HG02763 (cell line): ENCODE data around the gene NAA10.

Experiments
- ATAC-seq: cut with Tn5 transposase; IDR thresholded peaks from one replicate; pipeline ENCODE4 v1.9.1; 2021; ENCODE audit warnings: mild to moderate bottlenecking, moderate library complexity; ENCODE audit not compliant: unreplicated experiment

The NAA10 gene

DNA sequence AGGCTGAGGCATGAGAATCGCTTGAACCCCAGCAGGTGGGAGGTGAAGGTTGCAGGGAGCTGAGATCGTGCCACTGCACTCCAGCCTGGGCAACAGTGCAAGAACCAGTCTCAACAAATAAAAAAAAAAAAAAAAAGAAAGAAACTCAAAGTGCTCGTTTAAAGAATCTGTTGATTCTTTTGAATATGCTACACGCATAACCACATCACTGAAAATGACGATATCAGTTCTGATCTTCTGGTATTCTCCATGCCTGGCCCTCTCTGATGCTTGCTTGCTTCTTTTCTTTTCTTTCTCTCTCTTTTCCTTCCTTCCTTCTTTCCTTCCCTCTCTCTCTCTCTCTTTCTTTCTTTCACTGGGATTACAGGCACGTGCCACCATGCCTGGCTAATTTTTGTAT lies 23.0 kb downstream of the NAA10 start:
- ATAC-seq, result no peak

DNA sequence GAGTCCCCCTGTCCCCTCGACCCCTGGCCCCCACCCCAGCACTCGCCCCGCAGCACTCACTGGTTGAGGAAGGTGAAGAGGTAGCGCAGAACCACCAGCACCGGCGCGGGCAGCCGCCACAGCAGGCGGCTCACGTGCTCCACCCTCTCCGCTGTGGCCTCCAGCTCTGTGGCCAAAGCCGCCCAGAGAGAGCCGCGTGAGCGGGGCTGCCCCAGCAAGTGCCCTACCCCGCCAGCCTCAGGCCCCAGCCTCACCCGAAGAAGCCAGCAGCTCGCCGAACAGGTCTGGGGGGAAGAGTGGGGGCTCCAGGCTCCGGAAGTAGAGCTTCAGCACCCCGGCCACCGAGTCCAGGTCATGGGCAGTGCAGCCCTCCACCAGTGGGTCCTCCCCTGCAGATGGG lies 24.4 kb downstream of the NAA10 start:
- ATAC-seq, result no peak

DNA sequence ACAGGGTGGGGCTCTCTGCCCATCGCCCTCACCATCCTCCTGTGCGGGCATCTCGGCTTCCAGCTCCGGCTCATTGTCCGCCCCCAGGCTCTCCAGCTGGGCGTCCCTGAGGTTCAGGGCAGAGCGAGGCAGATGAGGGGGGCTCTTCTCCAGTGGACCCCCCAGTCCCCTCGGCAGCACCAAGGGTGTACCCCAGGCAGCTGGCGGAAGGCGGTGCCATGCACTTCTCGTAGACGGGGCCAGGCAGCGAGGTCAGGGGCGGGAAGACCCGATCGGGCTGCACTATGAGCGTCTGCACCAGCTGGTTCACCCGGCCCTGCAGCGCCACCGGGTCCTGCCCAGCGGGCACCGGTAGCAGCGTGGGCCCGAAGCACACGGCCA lies 24.9 kb downstream of the NAA10 start:
- ATAC-seq, result no peak

DNA sequence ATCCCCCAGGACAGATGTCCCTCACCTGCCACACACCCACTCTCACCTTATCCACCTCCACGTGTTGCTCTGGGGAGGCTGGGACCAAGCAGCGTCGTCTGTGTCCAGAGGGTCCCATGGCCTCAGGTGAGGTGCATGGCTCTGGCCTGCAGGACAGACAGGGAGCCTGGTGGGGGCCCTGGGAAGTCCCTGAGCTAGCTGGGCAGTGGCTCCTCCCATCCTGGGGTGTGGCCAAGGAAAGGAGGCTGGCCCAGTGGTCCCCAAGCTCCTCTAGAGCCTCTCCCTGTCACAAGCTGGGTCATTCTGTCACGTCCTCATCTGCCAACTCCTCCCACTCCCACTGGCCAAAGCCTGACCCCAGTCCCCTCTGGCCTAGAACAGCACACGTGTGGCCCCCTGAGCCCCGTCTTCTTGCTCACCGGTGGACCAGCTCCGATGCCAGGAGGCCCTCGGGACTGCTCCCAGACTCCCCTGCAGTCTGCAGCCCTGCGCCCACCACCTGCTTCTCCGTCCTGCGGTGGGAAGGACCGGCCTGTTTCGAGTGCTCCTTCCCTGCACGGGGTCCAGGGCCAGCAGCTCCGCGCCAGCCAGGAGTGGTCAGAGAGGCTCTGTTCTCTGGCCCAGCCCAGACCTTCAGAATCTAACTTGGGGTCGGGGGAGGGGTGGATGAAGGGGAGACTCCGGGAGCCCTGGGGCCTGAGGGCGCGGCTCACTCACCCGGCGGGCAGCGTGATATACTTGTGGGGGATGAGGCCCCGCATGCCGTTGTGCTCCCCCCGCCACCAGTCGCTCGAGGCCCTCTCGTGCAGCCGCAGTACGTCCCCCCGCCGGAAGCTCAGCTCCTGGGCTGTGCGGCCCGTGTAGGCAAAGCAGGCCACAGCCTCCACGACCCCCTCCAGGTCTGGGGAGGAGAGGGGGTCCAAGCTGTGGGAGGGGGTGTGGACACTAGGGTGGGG lies 25.5 kb downstream of the NAA10 start:
- no peak for ATAC-seq

DNA sequence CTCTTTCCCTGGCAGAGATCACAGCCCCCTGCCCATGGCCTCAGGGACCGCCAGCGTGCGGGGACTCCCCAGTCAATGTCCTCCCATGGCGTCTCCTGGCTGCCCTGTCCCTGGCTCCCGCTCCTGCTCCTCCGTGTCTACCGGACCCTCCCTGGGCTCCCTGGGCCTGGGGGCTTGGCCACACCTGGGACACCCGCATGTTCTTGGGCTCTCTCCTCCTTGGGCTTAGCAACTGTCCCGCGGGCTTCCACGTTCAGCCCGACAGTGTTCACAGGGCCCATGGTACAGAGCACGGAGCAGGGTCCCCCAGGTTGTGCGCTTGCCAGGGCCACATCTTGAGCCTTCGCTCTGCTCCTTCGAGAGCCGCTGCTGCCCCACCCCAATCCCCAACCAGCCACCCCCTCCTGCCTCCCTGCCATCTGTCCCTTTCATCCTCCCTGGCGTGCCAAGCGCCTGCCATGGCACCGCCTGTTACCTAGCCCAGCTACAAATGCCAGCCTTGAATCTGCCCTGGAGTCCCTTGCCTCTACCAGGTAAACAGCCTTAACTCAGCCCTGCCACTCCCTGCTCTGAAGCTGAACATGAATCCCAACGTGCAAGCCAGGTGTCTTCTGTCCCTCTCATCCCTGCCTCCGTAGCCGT lies 26.5 kb downstream of the NAA10 start:
- no peak for ATAC-seq

DNA sequence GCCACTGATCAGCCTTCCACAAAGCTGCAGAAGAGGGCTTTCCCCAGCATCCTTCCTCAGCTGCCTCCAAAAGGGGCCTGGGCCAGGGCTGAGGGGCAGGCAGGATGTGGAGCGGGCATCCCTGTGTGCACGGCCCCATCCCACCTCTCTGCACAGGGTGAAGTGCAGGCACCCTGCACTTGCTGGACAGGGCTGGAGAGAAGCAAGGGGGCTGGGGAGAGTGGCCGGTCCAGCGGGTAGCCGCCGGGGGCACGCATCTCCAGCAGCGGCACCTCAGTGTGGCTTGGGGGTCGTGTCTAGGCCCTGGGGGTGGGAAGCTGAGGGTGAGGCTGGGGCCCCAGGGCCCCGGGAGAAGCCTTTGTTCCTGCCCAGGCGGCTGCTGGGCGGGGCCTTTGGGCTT lies 27.4 kb downstream of the NAA10 start:
- ATAC-seq, result no peak

DNA sequence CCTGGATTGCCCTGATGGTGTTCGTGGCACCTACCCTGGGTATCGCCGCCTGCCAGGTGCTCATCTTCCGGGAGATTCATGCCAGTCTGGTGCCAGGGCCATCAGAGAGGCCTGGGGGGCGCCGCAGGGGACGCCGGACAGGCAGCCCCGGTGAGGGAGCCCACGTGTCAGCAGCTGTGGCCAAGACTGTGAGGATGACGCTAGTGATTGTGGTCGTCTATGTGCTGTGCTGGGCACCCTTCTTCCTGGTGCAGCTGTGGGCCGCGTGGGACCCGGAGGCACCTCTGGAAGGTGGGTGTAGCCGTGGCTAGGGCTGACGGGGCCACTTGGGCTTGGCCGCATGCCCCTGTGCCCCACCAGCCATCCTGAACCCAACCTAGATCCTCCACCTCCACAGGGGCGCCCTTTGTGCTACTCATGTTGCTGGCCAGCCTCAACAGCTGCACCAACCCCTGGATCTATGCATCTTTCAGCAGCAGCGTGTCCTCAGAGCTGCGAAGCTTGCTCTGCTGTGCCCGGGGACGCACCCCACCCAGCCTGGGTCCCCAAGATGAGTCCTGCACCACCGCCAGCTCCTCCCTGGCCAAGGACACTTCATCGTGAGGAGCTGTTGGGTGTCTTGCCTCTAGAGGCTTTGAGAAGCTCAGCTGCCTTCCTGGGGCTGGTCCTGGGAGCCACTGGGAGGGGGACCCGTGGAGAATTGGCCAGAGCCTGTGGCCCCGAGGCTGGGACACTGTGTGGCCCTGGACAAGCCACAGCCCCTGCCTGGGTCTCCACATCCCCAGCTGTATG lies 28.5 kb downstream of the NAA10 start:
- ATAC-seq, result no peak

DNA sequence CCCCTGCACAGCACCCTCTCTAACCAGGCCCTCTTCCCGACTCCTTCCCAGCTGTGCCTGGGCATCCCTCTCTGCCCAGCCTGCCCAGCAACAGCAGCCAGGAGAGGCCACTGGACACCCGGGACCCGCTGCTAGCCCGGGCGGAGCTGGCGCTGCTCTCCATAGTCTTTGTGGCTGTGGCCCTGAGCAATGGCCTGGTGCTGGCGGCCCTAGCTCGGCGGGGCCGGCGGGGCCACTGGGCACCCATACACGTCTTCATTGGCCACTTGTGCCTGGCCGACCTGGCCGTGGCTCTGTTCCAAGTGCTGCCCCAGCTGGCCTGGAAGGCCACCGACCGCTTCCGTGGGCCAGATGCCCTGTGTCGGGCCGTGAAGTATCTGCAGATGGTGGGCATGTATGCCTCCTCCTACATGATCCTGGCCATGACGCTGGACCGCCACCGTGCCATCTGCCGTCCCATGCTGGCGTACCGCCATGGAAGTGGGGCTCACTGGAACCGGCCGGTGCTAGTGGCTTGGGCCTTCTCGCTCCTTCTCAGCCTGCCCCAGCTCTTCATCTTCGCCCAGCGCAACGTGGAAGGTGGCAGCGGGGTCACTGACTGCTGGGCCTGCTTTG lies 29.2 kb downstream of the NAA10 start:
- no peak for ATAC-seq

DNA sequence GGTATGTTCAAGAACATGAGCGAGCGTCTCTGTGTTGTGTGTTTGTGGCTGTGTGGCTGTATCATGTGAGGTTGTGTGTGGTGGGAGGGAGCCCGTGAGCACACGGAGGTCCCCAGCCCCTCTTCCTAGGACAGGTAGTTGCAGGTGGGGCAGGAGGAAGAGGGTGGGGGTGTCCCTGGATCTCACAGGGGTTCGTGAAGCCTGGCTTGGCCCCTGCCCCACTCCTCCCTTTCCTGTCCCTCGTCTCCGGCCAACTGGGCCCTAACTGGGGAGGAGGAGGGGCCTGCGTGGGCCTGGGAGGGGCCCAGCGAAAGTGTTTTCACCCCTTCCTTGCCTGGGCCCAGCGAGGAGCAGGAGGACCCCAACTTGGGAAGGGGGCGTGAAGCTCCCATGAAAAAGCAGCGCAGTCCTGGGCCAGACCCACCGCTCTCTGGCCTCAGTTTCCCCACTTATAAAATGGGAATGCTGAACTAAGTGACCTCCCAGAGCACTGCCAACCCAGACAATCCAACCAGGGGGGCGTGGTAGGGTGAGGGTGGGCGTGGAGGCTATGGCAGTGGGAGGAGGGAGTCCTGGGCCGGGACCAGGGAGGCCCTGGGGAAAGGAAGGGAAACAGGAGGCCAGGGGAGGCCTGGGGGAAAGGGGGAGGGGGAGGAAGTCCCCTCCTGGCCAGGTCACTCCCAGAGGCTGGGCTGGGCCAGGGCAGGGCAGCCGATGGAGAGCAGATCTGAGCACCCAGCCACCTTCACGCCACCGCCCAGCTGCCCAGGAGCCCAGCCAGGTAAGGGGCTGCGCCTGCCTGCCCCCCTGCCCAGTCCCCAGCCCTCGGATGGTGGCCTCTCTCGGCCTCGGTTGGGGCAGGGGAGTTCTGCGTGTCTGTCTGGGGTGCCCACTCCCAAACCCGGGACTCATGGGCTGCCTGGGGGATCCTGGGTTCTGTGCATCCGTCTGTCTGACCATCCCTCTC lies 30.6 kb downstream of the NAA10 start, which contains the start of gene AVPR2:
AVPR2 (plus strand) TSS at position 683 of the 967 bp plus-strand sequence. CDS start 473 bp downstream, outside the sequence.
- ATAC-seq, result no peak

DNA sequence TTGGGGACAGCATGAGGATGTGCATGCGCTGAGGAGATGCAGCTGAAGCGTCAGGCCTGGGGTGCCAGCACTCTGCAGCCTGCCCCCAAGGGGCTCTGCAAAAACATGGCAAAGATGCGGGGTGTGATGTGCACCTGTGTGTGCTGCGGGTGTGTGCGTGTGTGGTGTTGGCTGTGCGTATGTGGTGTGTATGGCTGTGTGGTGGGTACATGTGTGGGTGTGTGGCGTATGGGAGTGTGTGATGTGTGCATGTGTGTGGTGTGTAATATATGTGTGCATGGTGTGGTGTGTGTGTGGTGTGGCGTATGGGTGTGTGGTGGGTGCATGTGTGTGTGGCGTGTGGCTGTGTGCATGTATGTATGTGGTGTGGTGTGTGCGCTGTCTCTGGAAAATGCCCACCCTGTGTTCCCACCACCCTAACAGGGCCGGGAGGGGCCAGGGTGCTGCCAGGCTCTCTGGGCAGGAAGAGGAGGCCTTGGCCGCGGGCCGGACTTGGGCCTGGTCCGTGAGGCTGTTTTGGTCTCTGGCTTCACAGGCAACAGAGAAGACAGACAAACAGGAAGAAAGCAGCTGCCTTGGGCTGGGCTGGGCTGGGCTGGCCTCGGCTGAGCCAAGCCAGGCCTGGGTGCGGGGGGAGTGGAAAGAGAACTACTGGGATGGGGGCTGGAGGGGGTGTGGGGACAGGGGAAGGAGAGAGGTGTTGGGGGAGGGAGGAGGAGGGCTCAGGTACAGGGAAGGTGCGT lies 31.4 kb downstream of the NAA10 start:
- ATAC-seq, result no peak

DNA sequence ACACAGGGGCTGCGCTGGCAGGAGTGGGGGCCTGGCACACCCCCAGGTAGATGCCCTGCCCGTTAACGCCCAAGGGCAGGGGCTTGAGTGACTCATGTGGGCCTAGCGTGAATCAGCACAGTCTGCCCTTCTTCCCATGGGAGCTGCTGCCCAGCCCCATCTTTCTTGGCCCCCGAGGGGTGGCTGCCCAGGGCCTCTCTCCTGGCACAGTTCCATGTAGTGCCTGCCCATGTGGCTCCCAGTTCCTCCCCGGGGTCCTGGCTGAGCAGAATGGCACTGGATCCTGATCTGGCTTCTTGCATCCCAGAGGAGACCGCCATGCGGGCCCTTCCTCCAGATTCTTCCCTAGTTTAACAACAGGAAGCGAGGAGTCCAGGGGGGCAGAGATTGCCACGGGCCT lies 32.5 kb downstream of the NAA10 start:
- ATAC-seq, result no peak

DNA sequence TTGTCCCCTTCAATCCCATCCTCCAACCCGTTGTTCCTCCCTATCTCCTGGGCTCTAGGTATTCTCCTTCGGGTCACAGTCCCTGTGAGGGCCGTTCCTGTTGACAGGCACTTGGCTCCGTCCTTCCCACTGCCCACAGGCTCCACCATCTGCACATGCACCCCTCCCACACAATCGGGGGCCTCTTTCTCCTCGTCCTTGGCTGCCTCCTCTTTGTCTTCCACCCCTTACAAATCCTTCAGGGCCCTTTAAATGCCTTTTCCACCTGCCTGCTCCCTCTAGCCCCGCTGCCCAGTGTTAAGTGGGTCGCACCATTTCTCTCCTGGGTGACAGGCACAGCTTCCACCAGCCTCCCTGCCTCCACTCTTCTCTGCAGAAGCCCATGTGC lies 33.1 kb downstream of the NAA10 start:
- no peak for ATAC-seq

DNA sequence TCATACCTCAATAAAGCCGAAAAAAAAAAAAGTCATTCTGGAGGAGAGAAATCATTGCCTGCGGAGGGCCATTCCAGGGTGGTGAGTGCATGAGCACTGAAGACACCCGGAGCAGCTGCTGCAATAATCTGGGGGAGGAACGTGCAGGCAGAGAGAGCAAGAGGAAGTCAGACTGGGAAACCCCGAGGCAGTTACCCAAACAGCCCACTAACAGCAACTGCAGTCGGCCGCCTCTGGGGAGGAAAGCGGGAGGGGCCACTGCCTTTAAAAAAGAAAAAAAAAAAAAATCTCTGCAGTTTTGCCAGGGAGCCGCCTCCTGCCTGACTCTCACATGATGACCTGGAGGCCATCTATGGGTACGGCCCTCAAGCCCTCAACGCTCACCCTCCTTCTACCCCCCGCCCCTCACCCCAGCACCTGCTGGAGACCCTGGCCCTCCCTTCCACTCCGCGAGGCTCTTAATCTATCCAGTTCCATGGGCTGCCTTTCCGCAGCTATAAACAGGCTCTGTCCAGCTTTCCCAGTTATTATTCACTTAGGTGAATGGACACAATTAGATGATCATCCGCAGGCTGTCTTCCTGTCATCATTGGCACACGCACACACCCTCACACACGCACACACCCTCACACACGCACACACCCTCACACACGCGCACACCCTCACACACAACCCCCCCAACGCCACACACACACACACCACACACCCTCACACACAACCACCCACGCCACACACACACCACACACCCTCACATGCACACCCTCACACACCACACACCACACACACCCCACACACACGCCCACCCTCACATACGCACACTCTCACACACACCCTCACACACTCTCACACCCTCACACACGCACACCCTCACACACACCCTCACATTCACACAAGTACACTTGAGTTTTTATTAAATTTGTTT lies 33.7 kb downstream of the NAA10 start:
- peak; percentile 63 for ATAC-seq

DNA sequence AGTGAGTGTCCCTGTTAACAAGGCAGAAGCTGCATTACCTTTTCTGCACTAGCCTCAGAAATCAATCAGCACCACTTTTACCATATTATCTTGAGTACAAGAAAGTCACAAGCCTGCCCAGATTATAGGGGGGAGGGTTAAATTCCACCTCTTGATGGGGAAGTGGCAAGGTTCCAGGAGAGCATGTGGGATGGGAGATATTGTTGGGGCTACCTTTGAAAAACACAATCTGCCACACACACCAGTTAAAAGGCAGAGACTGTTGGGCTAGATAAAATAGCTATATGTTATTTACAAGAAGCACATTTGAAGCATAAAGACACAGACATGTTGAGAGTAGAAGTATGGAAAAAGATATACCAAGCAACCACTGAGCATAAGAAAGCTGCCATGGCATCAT lies 36.9 kb downstream of the NAA10 start:
- no peak for ATAC-seq

DNA sequence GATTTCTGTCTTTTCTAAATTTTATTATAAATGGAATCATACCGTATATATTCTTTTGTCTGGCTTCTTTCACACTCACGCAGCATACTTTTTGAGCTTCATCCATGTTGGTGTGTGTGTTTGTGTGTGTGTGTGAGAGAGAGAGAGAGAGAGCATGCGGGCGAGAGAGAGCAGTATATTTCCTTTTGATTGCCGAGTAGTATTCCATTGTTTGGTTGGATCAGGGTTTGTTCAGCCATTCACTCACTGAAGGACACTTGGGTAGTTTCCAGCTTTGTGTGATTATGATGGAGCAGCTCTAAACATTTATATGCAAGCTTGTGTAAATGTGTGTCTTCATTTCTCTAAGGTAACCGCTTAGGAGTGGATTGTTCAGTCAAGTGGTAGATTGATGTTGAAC lies 45.7 kb downstream of the NAA10 start:
- no peak for ATAC-seq

DNA sequence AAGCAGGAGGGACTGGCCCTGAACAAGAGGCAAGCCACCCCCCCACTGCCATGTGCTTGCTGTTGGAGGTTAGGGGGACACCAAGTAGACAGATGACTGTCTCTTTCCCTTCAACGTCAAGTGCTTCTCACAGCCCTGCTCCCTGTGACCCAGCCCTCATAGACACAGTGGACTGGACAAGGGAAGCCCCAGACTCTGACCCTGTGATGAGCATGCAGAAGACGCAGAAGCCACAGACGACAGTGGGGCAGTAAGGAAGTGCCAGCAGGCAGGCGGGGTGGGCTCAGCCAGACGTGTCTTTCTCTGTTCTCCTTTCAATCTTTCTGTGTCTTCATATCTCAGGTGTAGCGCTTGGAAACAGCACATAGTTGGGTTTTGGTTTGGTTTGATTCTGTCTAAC lies 46.5 kb downstream of the NAA10 start:
- ATAC-seq, result no peak

DNA sequence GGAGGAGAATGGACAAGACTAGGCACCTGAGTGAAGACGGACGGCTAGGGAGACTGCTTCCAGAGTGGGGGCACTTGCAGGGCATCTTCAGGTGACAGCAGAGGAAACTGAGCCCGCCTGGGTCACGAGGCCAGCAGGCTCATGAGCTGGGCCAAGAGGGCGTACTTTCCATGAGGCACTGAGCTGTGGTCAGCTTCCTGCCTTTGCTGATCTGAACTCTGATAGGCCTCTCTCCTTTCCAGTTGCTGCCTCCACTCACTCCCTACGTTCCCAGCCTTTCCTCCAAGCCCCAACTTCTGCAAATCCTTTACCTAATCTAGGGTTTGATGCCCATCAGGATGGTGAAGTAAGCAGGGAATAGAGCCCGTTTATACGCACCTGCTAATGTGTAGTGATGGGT lies 47.5 kb downstream of the NAA10 start:
- ATAC-seq, result no peak

DNA sequence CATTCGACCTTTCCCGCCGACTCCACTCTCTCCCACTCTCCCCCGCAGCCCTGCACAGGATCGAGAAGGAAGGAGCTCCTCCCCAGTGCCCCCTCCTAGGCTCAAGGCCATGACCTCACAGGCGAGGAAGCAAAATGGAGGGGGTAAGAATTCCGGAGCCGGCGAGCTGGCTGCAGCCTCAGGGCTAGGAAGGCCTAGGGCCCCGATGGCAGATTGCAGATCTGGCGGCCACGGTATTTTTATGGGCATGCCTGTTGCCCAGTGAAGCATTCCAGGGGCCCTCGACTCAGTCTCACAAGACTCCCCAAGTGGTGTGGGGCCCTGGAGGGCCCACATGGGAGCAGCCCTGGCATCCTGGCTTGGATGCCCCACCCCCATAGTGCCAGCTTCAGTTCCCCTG lies 47.9 kb downstream of the NAA10 start:
- no peak for ATAC-seq
